OCI-LY3 (cell line): Measurements from ENCODE around the gene RGMB.

Experiments
- CTCF ChIP-seq: fragments of 200-600, 300-600 bp; sonication (generic); IDR thresholded peaks from 2 replicates; pipeline ENCODE4 v1.5.1; 2014; ENCODE audit warnings: antibody characterized with exemption, low read length, low read depth
- EZH2phosphoT487 ChIP-seq: fragments of 200-600 bp; shearing (Covaris generic); IDR thresholded peaks from 2 replicates; pipeline ENCODE4 v1.6.1; 2018; ENCODE audit warnings: antibody characterized with exemption, mixed run types, low read depth

- TF ChIP-seq CTCF = no peak
- no peak for TF ChIP-seq EZH2phosphoT487
Observed at GRCh38 chr5:98742396-98743073, 30.9 kb upstream of the RGMB start.
